ENCODE data around the gene MTMR3. TPM values are rescaled to one million over a fixed set of nuclear protein-coding genes. Genes with fewer than 3 reads are reported as not detected.

Gene MTMR3
- total RNA-seq, 1 donor from 2014 or later: 35.4 TPM

DNA sequence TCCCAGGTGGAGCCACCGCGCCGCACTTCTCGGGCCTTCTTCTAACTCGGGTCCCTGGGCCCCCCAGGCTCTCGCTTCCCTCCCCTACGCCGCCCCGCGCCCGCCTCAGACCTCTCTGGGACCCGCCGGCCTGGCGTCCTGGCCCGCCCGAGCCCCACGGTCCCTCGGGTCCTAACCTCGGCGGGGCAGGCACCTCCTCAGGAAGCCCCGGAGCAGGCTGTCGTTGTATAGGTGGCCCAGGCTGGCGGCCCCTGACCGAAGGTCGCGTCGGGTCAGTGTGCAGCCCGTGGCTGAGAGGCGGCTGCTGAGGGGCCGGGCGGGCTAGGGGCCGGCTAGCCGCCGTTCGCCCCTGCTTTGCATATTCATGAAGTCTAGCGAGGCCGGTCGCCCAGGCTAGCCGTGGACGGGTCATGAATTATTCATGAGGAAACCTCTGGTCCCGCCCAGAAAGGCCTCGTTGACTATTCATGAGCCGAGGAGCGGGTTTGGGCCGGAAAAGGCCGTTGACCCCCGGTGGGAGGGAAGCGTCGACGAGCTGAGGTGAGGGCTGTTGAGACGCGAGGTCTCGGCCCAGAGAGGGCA, 197.1 kb downstream of the MTMR3 start, which contains the start of gene HORMAD2:
HORMAD2 (plus strand) TSS at position 513 of the 582 bp plus-strand sequence. CDS start 13,489 bp downstream, outside the sequence.
- Mint-ChIP-seq H3K27ac (no peak within 1 kb of the TSS), H3K27me3 (ENCODE audit: insufficient read depth, low read depth) (peaks cover 3% of the 10 kb centered on the region), H3K4me3 (peak within 1 kb of the TSS; percentile 61), H3K9me3 (no peaks in the 10 kb centered on the region), H3K4me1 (peaks cover 18% of the 10 kb centered on the region), H3K36me3 (no peaks in the 10 kb centered on the region)
- DNase-seq (ENCODE audit: low spot score): peak; percentile 96
- Histone ChIP-seq H3K9ac (no peak within 1 kb of the TSS), H3F3A (ENCODE audit: low read depth) (peaks cover 4% of the 10 kb centered on the region), H3K27me3 (peaks cover 11% of the 10 kb centered on the region), H4K20me1 (ENCODE audit: low read depth) (no peaks in the 10 kb centered on the region), H3K9me3 (ENCODE audit: low read depth) (no peaks in the 10 kb centered on the region), H3K27ac (no peak within 1 kb of the TSS), H3K4me3 (peak within 1 kb of the TSS; percentile 42), H2AFZ (replicated peaks) (peak within 1 kb of the TSS; percentile 91), H3K4me2 (peak within 1 kb of the TSS; percentile 72), H3K4me1 (no peaks in the 10 kb centered on the region), H3K79me2 (ENCODE audit: low read depth) (no peaks in the 10 kb centered on the region), H3K36me3 (no peaks in the 10 kb centered on the region)
- no peak for TF ChIP-seq EZH2phosphoT487 (IDR thresholded peaks at IDR 0.05)
- TF ChIP-seq EZH2 (IDR thresholded peaks at IDR 0.05): no peak
- TF ChIP-seq, protein P1, sequence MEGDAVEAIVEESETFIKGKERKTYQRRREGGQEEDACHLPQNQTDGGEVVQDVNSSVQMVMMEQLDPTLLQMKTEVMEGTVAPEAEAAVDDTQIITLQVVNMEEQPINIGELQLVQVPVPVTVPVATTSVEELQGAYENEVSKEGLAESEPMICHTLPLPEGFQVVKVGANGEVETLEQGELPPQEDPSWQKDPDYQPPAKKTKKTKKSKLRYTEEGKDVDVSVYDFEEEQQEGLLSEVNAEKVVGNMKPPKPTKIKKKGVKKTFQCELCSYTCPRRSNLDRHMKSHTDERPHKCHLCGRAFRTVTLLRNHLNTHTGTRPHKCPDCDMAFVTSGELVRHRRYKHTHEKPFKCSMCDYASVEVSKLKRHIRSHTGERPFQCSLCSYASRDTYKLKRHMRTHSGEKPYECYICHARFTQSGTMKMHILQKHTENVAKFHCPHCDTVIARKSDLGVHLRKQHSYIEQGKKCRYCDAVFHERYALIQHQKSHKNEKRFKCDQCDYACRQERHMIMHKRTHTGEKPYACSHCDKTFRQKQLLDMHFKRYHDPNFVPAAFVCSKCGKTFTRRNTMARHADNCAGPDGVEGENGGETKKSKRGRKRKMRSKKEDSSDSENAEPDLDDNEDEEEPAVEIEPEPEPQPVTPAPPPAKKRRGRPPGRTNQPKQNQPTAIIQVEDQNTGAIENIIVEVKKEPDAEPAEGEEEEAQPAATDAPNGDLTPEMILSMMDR (IDR thresholded peaks at IDR 0.05): no peak

Small RNA genes within 50 kb of the gene (microRNA-seq; reads per million reads assigned to microRNA genes)
- gene MIR6818: not detected

Small RNA genes within 50 kb of the gene (small RNA-seq; reads per million reads assigned to genes)
- gene MIR6818 (not detected), gene RNU6-331P (not detected)

Other genes starting within 250 kb of the MTMR3 start
- gene CABP7, start 163.2 kb upstream of the MTMR3 start, total RNA-seq (ENCODE audit: low replicate concordance): 0.09 TPM in 1 of 2 replicates, not detected in the other
- gene ZMAT5, start 116.2 kb upstream of the MTMR3 start, total RNA-seq (ENCODE audit: low replicate concordance): 20.8 and 26.7 TPM in 2 replicates
- gene UQCR10, start 115.8 kb upstream of the MTMR3 start, total RNA-seq (ENCODE audit: low replicate concordance): 48.7 and 57.5 TPM in 2 replicates
- 16.1 and 17.3 TPM in 2 replicates for gene ASCC2, start 44.9 kb upstream of the MTMR3 start, total RNA-seq (ENCODE audit: low replicate concordance)
- not detected in 2 replicates for gene HORMAD2, start 197.3 kb downstream of the MTMR3 start, total RNA-seq (ENCODE audit: low replicate concordance)

Data from neural progenitor cell (in vitro differentiated cells).